Pulmonary artery endothelial cell (primary cell): ENCODE data around the gene SAMD4B. TPM values are rescaled to one million over a fixed set of nuclear protein-coding genes. Genes with fewer than 3 reads are reported as not detected.
"Not testable (repeated sequence)": the region's sequence is repeated elsewhere in the genome, so short reads cannot be mapped to it uniquely, and the experiment has no call there.

Experiments used
- DNase-seq: peaks from one replicate; pipeline ENCODE4 v3.0.0-alpha.2; 2011; ENCODE audit warnings: low read depth, low spot score
- total RNA-seq: library from RNA; depleted of rRNA; stranded (reverse); fragments of >200 nt; gene quantifications from 2 replicates; pipeline ENCODE4 v1.2.3, GENCODE V29; 2014

The SAMD4B gene
- total RNA-seq, 1 donor from 2014 or later: 26.4 TPM

GRCh38 chr19:39363901-39364457 is 21.8 kb downstream of the SAMD4B start:
- no peak for DNase-seq

- DNase-seq: no peak
Observed at GRCh38 chr19:39365531-39365930, 23.3 kb downstream of the SAMD4B start.

GRCh38 chr19:39369200-39369599 is 27.0 kb downstream of the SAMD4B start:
- DNase-seq: no peak

GRCh38 chr19:39370735-39371134 is 28.5 kb downstream of the SAMD4B start:
- DNase-seq: no peak

- peak; percentile 59 for DNase-seq
Observed at GRCh38 chr19:39372047-39372802, 30.0 kb downstream of the SAMD4B start.

- no peak for DNase-seq
Observed at GRCh38 chr19:39372941-39373340, 30.7 kb downstream of the SAMD4B start.

GRCh38 chr19:39375929-39376328 is 33.7 kb downstream of the SAMD4B start:
- DNase-seq: no peak

- no peak for DNase-seq
Observed at GRCh38 chr19:39377373-39378362, 35.4 kb downstream of the SAMD4B start.

GRCh38 chr19:39379366-39379765 is 37.1 kb downstream of the SAMD4B start:
- not testable (repeated sequence) for DNase-seq

- no peak for DNase-seq
Observed at GRCh38 chr19:39379865-39380396, 37.7 kb downstream of the SAMD4B start.

- DNase-seq: no peak
Observed at GRCh38 chr19:39380521-39381502, 38.6 kb downstream of the SAMD4B start.

GRCh38 chr19:39381910-39382611 is 39.8 kb downstream of the SAMD4B start:
- no peak for DNase-seq

GRCh38 chr19:39382991-39383828 is 41.0 kb downstream of the SAMD4B start:
- DNase-seq: no peak

- no peak for DNase-seq
Observed at GRCh38 chr19:39384839-39385568, 42.8 kb downstream of the SAMD4B start.

GRCh38 chr19:39385629-39386411 is 43.6 kb downstream of the SAMD4B start:
- no peak for DNase-seq

- no peak for DNase-seq
Observed at GRCh38 chr19:39386557-39386956, 44.3 kb downstream of the SAMD4B start.

GRCh38 chr19:39388657-39389056 is 46.4 kb downstream of the SAMD4B start:
- DNase-seq: no peak
